GM18909 (cell line): ENCODE data around the gene CGB3.

Experiments used
- ATAC-seq: cut with Tn5 transposase; IDR thresholded peaks from one replicate; pipeline ENCODE4 v1.9.1; 2021; ENCODE audit warnings: mild to moderate bottlenecking; ENCODE audit not compliant: unreplicated experiment, poor library complexity

Gene CGB3

DNA sequence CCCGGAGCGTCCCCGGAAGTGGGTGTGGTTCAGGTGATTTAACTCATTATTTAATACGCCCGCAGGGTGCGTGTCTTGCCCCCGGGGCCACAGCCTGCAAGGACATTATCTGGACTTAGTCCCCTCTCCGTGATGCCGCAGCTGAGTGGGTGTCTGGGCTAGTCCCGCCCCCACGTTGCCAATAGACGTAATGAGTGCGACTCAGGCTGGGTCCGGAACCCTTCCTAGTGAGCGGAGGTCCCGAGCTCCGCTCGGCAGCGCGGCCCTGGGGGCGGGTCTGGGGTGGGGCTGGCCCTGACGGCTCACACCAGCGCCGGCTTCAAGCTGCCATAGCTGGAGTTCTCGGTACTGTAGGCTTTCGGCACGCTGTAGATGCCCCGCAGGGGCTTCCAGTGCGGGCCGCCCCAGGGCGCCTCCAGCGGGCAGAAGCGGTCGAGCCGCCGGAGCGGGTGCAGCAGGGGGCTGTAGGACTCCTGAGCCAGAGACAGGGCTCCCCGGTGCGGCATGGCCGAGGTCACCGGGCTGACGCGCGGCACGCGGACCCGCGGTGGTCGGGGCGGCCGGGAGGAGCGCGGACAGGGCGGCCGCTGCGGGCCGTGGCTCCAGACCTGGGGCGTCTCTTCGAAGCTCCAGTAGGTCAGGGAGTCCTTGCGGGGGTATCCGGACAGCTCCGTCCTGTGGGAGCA, 6.3 kb downstream of the CGB3 start:
- ATAC-seq, result no peak

GRCh38 chr19:49017041-49017665, 7.0 kb downstream of the CGB3 start, which contains the start of gene LHB:
LHB (minus strand) TSS chr19:49017091; CDS start chr19:49017081, 10 bp downstream.
- ATAC-seq, result no peak

GRCh38 chr19:49016067-49016839, 7.9 kb downstream of the CGB3 start:
- ATAC-seq, result no peak

DNA sequence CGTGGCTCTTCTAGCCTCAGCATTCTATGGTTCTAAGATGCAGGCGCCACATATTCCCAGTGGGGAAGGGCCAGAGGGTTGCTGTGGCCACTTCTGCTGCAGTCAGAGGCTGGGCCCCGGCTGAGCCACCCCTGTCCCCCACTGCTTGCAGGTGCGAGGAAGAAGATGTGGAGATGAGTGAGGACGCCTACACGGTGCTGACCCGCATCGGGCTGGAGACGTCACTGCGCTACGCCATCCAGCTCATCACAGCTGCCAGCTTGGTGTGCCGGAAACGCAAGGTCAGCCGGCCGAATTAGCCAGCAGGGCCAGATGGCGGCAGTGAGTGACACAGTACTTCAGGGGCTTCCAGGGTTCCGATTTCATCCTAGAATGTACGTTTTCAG, 9.3 kb downstream of the CGB3 start:
- ATAC-seq, result no peak

GRCh38 chr19:49014123-49014869, 9.8 kb downstream of the CGB3 start:
- no peak for ATAC-seq

GRCh38 chr19:49011194-49011593, 12.9 kb downstream of the CGB3 start:
- no peak for ATAC-seq

- no peak for ATAC-seq
Measured at GRCh38 chr19:49010453-49010852, 13.7 kb downstream of the CGB3 start.

DNA sequence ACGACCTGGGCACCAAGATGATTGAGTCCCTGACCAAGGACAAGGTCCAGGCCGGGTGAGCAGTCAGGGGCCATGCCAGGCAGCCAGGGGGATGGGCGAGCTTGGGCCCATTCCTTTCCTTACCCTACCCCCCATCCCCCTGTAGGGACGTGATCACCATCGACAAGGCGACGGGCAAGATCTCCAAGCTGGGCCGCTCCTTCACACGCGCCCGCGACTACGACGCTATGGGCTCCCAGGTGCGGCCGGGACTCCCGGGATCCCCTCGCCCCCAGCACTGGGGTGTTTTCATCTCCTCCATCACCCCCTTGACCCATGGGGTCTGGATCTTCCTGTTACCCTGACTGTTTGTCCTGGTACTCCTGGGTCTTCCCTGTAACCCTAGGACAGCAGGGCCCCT, 14.3 kb downstream of the CGB3 start:
- ATAC-seq, result no peak

GRCh38 chr19:49006905-49007304, 17.2 kb downstream of the CGB3 start:
- no peak for ATAC-seq

DNA sequence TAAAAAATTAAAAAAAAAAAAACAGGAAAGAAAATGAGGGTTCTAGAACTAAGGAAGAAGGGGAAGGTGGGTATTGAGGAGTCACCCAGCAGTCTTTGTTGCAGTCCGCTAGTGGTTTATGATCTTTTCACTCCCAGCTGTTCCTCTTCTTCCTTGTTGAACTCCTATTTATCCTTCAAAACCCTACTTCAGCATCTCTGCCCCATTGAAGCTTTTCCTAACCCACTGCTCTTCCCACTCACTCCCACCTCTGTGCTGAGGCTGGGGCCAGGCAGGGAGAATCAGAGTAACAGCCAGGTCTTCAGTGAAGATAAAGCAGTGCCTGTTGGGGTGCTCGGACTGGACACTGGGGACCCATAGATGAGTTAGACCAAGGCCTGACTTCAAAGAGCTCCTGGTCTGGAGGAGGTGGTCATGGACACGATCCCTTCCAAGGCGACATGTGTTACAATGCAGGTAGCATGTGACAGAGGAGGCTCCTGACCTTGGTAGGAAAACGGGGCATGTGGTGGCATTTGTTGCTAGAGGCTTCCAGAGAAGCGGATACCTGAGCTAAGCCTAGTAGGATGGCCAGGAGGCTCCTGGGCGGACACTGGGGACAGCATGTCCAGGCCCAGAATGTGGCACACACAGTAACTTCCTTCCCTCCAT, 19.0 kb downstream of the CGB3 start:
- ATAC-seq, result no peak

GRCh38 chr19:49004133-49004532, 20.0 kb downstream of the CGB3 start:
- ATAC-seq, result no peak

GRCh38 chr19:48999481-49000325, 24.4 kb downstream of the CGB3 start:
- no peak for ATAC-seq

GRCh38 chr19:48997972-48998371, 26.2 kb downstream of the CGB3 start:
- no peak for ATAC-seq

GRCh38 chr19:48994035-48994386, 30.1 kb downstream of the CGB3 start:
- ATAC-seq, result no peak

GRCh38 chr19:48993175-48994034, 30.7 kb downstream of the CGB3 start, which contains the start of the genes GYS1 and RUVBL2:
GYS1 (minus strand) TSS chr19:48993309; CDS start chr19:48993112, 197 bp downstream.
RUVBL2 (plus strand) TSS chr19:48993887; CDS start chr19:48993912, 25 bp downstream.
- peak; percentile 87 for ATAC-seq

GRCh38 chr19:48992581-48993174, 31.5 kb downstream of the CGB3 start:
- peak; percentile 4 for ATAC-seq

DNA sequence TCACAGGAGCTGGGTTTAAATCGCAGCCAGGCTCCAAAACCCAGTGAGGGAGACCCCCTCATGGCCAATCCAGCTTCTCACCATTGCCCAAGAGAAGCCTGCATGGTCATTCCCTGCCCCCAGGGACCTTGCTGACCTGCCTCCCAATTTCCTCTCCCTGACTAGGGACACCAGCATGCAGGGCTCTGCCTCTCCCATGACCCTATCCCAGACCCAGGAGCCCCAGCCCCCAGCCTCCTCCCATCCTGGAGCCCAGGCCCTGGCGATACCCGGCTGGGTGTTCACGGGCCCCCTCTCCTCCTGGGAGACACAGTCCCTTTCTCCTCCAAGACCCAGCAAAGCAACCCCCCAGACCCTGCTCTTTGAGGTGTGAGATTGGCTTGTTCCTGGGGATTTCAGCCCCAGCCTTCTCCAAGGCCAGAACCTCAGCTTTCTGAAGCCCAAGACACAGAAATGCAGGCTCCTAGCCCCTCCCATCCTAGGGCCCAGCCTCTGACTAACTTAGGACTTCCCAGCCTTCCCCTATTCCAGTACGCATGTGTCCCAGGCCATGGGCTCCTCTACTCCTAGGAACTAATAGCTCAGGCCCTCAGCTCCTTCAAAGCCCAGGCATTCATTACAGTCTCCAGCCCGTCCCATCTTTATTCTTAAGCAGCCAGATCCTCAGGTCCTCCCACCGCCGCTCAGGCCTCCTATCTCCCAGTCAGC, 32.1 kb downstream of the CGB3 start:
- no peak for ATAC-seq
